H1 (cell line): ENCODE results near the gene ASTL. TPM values are rescaled to one million over a fixed set of nuclear protein-coding genes. Genes with fewer than 3 reads are reported as not detected.

Experiments used
- CTCF ChIA-PET: fragments of 300-600 bp; sonication (Branson Sonifier 250); formaldehyde crosslinking; loops from one replicate; lab custom pipeline; 2021; ENCODE audit not compliant: partially characterized antibody; lab: Charles Lee
- POLR2A ChIA-PET: fragments of 300-600 bp; sonication (Branson Sonifier 250); formaldehyde crosslinking; loops from one replicate; lab custom pipeline; 2021; ENCODE audit warnings: inconsistent platforms; ENCODE audit not compliant: partially characterized antibody; lab: Charles Lee
- DNase-seq, 2 experiments: peaks; one replicate each; pipeline versions ENCODE4 v3.0.0 to v3.0.0-alpha.2; 2010 to 2022; ENCODE audit warnings: low spot score in 2 of 2, low read depth in 1 of 2, mixed read lengths in 1 of 2
- FAIRE-seq: peaks from 2 replicates; lab custom pipeline; 2011; peaks lifted over from hg19 to GRCh38; lab: Jason Lieb, UNC
- H2AFZ ChIP-seq: 2 replicates; pipeline ENCODE4 v1.8.1; 2012; ENCODE audit warnings: low read length, inconsistent platforms
- H2AK5ac ChIP-seq: 2 replicates; pipeline ENCODE4 v1.6.1; 2013; ENCODE audit warnings: low read depth, low read length
- H2BK120ac ChIP-seq: replicated peaks from 2 replicates; pipeline ENCODE3; 2013; ENCODE audit warnings: low read depth, low read length, inconsistent platforms
- H2BK12ac ChIP-seq: 2 replicates; pipeline ENCODE4 v1.6.1; 2013; ENCODE audit warnings: low read depth, low read length
- H2BK15ac ChIP-seq: 2 replicates; pipeline ENCODE4 v1.6.1; 2013; ENCODE audit warnings: low read length
- H2BK20ac ChIP-seq: 2 replicates; pipeline ENCODE4 v1.6.1; 2013; ENCODE audit warnings: low read length
- H2BK5ac ChIP-seq: 2 replicates; pipeline ENCODE4 v1.6.1; 2013; ENCODE audit warnings: low read depth, low read length
- H3K14ac ChIP-seq: 2 replicates; pipeline ENCODE4 v1.6.1; 2013; ENCODE audit warnings: inconsistent platforms; ENCODE audit not compliant: insufficient read length
- H3K18ac ChIP-seq: 2 replicates; pipeline ENCODE4 v1.6.1; 2013; ENCODE audit warnings: low read length; ENCODE audit errors: extremely low read depth
- H3K23ac ChIP-seq: 2 replicates; pipeline ENCODE4 v1.6.1; 2013; ENCODE audit warnings: inconsistent platforms; ENCODE audit not compliant: insufficient read length
- H3K23me2 ChIP-seq: 2 replicates; pipeline ENCODE4 v1.6.1; 2013; ENCODE audit warnings: low read depth, low read length
- H3K27ac ChIP-seq: 2 replicates; pipeline ENCODE4 v1.6.1; 2011; ENCODE audit warnings: low read depth, low read length, inconsistent platforms
- H3K27me3 ChIP-seq, 4 experiments: replicated peaks in 1 of 4; 1 replicate in 1 of 4; 2 replicates in 3 of 4; pipeline versions ENCODE4 v1.6.1 to v1.8.1; 2011 to 2013; ENCODE audit warnings: low read length in 3 of 4, mild to moderate bottlenecking in 3 of 4, inconsistent platforms in 2 of 4, mixed read lengths in 2 of 4, moderate library complexity in 1 of 4; ENCODE audit not compliant: control insufficient read depth in 3 of 4, insufficient read depth in 3 of 4; ENCODE audit errors: extremely low read depth in 1 of 4
- H3K36me3 ChIP-seq, 4 experiments: 2 replicates each; pipeline versions ENCODE4 v1.6.1 to v1.8.1; 2011 to 2013; ENCODE audit warnings: mild to moderate bottlenecking in 4 of 4, low read length in 3 of 4, moderate library complexity in 2 of 4, control low read depth in 1 of 4, inconsistent platforms in 1 of 4; ENCODE audit not compliant: insufficient read depth in 4 of 4, control insufficient read depth in 2 of 4
- H3K4ac ChIP-seq: replicated peaks from 2 replicates; pipeline ENCODE3; 2013; ENCODE audit warnings: low read length, low read depth, mixed read lengths, inconsistent platforms; ENCODE audit not compliant: insufficient read length
- H3K4me1 ChIP-seq, 4 experiments: replicated peaks in 1 of 4; 1 replicate in 1 of 4; 2 replicates in 3 of 4; pipeline versions ENCODE4 v1.6.1 to v1.8.1; 2011 to 2013; ENCODE audit warnings: low read length in 3 of 4, inconsistent platforms in 2 of 4, mixed read lengths in 1 of 4; ENCODE audit not compliant: insufficient read depth in 4 of 4, control insufficient read depth in 3 of 4
- H3K4me2 ChIP-seq, 2 experiments: 2 replicates each; pipeline versions ENCODE4 v1.6.1 to v1.8.1; 2011 to 2013; ENCODE audit warnings: low read depth in 2 of 2, low read length in 2 of 2, control low read depth in 1 of 2, inconsistent platforms in 1 of 2, mild to moderate bottlenecking in 1 of 2; ENCODE audit not compliant: insufficient read depth in 1 of 2
- H3K4me3 ChIP-seq, 4 experiments: fragments of 200-600, 300-600 bp in 1 of 4; sonication (generic), shearing (Covaris generic), sonication (Bioruptor Twin) in 1 of 4; 2 replicates each; pipeline versions ENCODE4 v1.5.1 to v1.8.1; 2011 to 2016; ENCODE audit warnings: low read length in 4 of 4, low read depth in 3 of 4, control low read depth in 2 of 4, inconsistent platforms in 2 of 4, mild to moderate bottlenecking in 2 of 4, mixed read lengths in 1 of 4, moderate library complexity in 1 of 4; ENCODE audit not compliant: insufficient read depth in 2 of 4; ENCODE audit errors: extremely low read depth in 1 of 4
- H3K56ac ChIP-seq: replicated peaks from 2 replicates; pipeline ENCODE3; 2013; ENCODE audit warnings: low read depth, mild to moderate bottlenecking, mixed read lengths, low read length, inconsistent platforms; ENCODE audit not compliant: insufficient read length
- H3K79me1 ChIP-seq: 2 replicates; pipeline ENCODE4 v1.6.1; 2013; ENCODE audit warnings: low read depth, low read length, control low read depth
- H3K79me2 ChIP-seq, 2 experiments: 2 replicates each; pipeline versions ENCODE4 v1.6.1 to v1.8.1; 2012 to 2013; ENCODE audit warnings: low read length in 2 of 2, mild to moderate bottlenecking in 2 of 2, inconsistent platforms in 1 of 2; ENCODE audit not compliant: insufficient read depth in 2 of 2, control insufficient read depth in 1 of 2
- H3K9ac ChIP-seq, 4 experiments: replicated peaks in 1 of 4; 1 replicate in 1 of 4; 2 replicates in 3 of 4; pipeline versions ENCODE4 v1.6.1 to v1.8.1; 2011 to 2013; ENCODE audit warnings: low read depth in 3 of 4, low read length in 3 of 4, control low read depth in 2 of 4, mild to moderate bottlenecking in 2 of 4, moderate library complexity in 2 of 4, inconsistent platforms in 1 of 4; ENCODE audit errors: extremely low read depth in 1 of 4
- H3K9me3 ChIP-seq, 2 experiments: 2 replicates each; pipeline versions ENCODE4 v1.6.1 to v1.8.1; 2012 to 2013; ENCODE audit warnings: mild to moderate bottlenecking in 2 of 2, moderate library complexity in 2 of 2, control low read depth in 1 of 2, inconsistent platforms in 1 of 2, low read depth in 1 of 2, low read length in 1 of 2, mixed read lengths in 1 of 2; ENCODE audit not compliant: insufficient read depth in 2 of 2
- H4K20me1 ChIP-seq, 2 experiments: replicated peaks in 1 of 2; 2 replicates each; pipeline versions ENCODE3 to v1.8.1; 2011 to 2013; ENCODE audit warnings: inconsistent platforms in 2 of 2, low read length in 2 of 2, mild to moderate bottlenecking in 1 of 2; ENCODE audit not compliant: insufficient read depth in 2 of 2, control insufficient read depth in 1 of 2
- H4K5ac ChIP-seq: 2 replicates; pipeline ENCODE4 v1.6.1; 2013; ENCODE audit warnings: low read length, low read depth, mixed read lengths, inconsistent platforms; ENCODE audit not compliant: insufficient read length
- H4K8ac ChIP-seq: 2 replicates; pipeline ENCODE4 v1.8.0; 2013; ENCODE audit warnings: mild to moderate bottlenecking, moderate library complexity, low read length, inconsistent platforms; ENCODE audit not compliant: insufficient read depth; ENCODE audit errors: extremely low read depth
- H4K91ac ChIP-seq: replicated peaks from 2 replicates; pipeline ENCODE3; 2013; ENCODE audit warnings: low read length, mixed read lengths, inconsistent platforms; ENCODE audit not compliant: insufficient read length
- CBX5 ChIP-seq: fragments of 300-800, 300-1000 bp; sonication (generic); IDR thresholded peaks from 2 replicates; pipeline ENCODE4 v1.7.1; 2016; ENCODE audit warnings: antibody characterized with exemption, low read length, low read depth
- CTBP2 ChIP-seq: IDR thresholded peaks from 2 replicates; pipeline ENCODE4 v1.7.0; 2011; ENCODE audit warnings: borderline replicate concordance, mild to moderate bottlenecking, moderate library complexity, mixed read lengths, low read length; ENCODE audit not compliant: insufficient read depth, insufficient read length
- NANOG ChIP-seq: IDR thresholded peaks from 2 replicates; pipeline ENCODE4 v1.6.1; 2011; ENCODE audit warnings: low read length, low read depth, mild to moderate bottlenecking, inconsistent platforms; ENCODE audit not compliant: insufficient read depth, poor library complexity, severe bottlenecking
- POLR2A ChIP-seq, 2 experiments: IDR thresholded peaks; 1 replicate in 1 of 2; 2 replicates in 1 of 2; pipeline ENCODE4 v1.6.1; 2011; ENCODE audit warnings: low read depth in 2 of 2, low read length in 2 of 2, mild to moderate bottlenecking in 2 of 2; ENCODE audit errors: control extremely low read depth in 1 of 2
- POU5F1 ChIP-seq: IDR thresholded peaks from 2 replicates; pipeline ENCODE4 v1.6.1; 2011; ENCODE audit warnings: low read depth, mild to moderate bottlenecking, low read length, moderate library complexity
- RBBP5 ChIP-seq: IDR thresholded peaks from 2 replicates; pipeline ENCODE4 v1.7.1; 2012; ENCODE audit warnings: low read depth, mild to moderate bottlenecking, inconsistent platforms, low read length, moderate library complexity, borderline replicate concordance
- RNF2 ChIP-seq: fragments of 200-900, 300-1000 bp; sonication (generic); IDR thresholded peaks from 2 replicates; pipeline ENCODE4 v1.7.1; 2016; ENCODE audit warnings: borderline replicate concordance, low read depth, mild to moderate bottlenecking, antibody characterized with exemption, low read length; ENCODE audit not compliant: poor library complexity, severe bottlenecking; ENCODE audit errors: missing control alignments
- RXRA ChIP-seq: IDR thresholded peaks from 2 replicates; pipeline ENCODE4 v1.6.1; 2011; ENCODE audit warnings: low read depth, mild to moderate bottlenecking, low read length, moderate library complexity; ENCODE audit not compliant: insufficient read depth
- ZNF274 ChIP-seq: IDR thresholded peaks from 2 replicates; pipeline ENCODE4 v1.7.0; 2012; ENCODE audit warnings: low read length, borderline replicate concordance; ENCODE audit errors: extremely low read depth
- WGBS, 2 experiments: shearing (Covaris generic) in 1 of 2; methylation state at CpG; one replicate each; pipeline versions ENCODE4 v1.1.6 to v1.1.7; 2013 to 2015; ENCODE audit warnings: low lambda C conversion rate in 2 of 2, mixed read lengths in 2 of 2, inconsistent platforms in 1 of 2, low coverage in 1 of 2, missing lambda C conversion rate in 1 of 2; ENCODE audit not compliant: insufficient replicate concordance in 2 of 2, insufficient coverage in 1 of 2, insufficient read length in 1 of 2; ENCODE audit errors: extremely low coverage in 1 of 2, missing lambda C conversion rate in 1 of 2; 5-methylcytosine and 5-hydroxymethylcytosine counted together
- polyA plus RNA-seq, 7 experiments: library from polyadenylated mRNA; depleted of rRNA in 3 of 7; stranded (reverse) in 5 of 7; unstranded in 2 of 7; fragments of >200 nt in 5 of 7; fragments of 200-250 nt in 2 of 7; gene quantifications; 1 replicate in 5 of 7; 2 replicates in 1 of 7; 4 replicates in 1 of 7; pipeline versions ENCODE4 v1.2.1 to v1.2.3, GENCODE V29; 2011 to 2013; ENCODE audit warnings: missing spikeins in 2 of 7, mixed read lengths in 2 of 7
- total RNA-seq: library from RNA; stranded (reverse); fragmentation: NEBNext Ultra II Directional; extraction: Animal tissue kit (Norgen Biotek cat#: 25700); gene quantifications from 2 replicates; pipeline ENCODE4 v1.2.1, GENCODE V29; 2021
- TF ChIP-seq, protein P1 (sequence below): IDR thresholded peaks from 2 replicates; pipeline ENCODE4 v1.6.1; 2011; ENCODE audit warnings: low read length, improper control_type of control experiment

Gene ASTL
- total and polyA plus RNA-seq, 2 of the 8 experiments (the other 6 are each of a cell fraction or from before 2014, with no cell fraction given): 0.60 to 1.4 TPM

DNA sequence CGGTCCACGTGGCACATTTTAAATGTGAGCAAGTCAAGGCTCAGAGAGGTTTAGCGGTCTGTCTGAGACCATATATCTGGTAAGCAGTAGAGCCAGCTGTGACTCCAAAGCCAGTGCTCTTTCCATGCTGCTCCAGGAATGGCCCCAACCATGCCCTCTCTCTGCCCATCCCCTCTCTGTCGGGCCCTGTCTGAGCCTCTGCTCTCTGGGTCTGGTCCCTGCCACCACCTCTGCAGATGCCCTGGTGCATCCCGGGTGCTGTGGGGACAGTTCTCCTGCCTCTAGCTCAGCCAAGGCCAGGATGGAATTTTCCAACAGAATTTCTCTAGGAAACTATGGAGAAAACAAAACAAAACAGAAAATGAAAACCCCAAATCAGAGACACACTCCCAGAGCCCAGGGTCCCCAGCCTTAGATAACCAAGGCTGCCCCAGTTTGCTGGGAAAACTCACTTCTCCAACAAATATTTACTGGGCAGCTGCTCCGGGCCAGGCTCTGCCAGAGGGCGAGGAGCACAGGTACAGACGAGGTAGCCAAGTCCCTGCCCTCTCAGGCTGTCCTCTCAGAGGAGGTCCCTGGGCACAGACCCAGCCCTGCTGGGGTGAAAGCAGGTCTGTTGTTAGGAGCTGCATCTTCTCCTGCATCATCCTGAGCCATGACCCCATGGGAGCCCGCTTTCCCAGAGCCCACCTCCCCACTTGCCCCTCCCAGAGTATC is 31.2 kb downstream of the ASTL start:
- Histone ChIP-seq H4K8ac (peak overlapping the region; percentile 22), H3K36me3 (no peaks in the 10 kb centered on the region), H4K91ac (peak overlapping the region; percentile 84), H3K4me3 (no peak overlapping the region), H3K9me3 (peaks cover 4 to 11% of the 10 kb centered on the region in 2 experiments), H4K5ac (no peak overlapping the region), H3K9ac (no peak overlapping the region), H2AK5ac (no peak overlapping the region; the same call in 1 of the 2 replicates), H2BK12ac (peak overlapping the region; percentile 81; the same call in 1 of the 2 replicates), H2AFZ (no peak overlapping the region), H3K27ac (no peak overlapping the region), H4K20me1 (no peaks in the 10 kb centered on the region), H2BK5ac (peak overlapping the region; percentile 13; the same call in 1 of the 2 replicates), H3K79me1 (no peaks in the 10 kb centered on the region), H3K79me2 (no peaks in the 10 kb centered on the region), H3K23ac (no peak overlapping the region), H3K4me2 (no peak overlapping the region), H3K27me3 (no peaks in the 10 kb centered on the region), H3K18ac (peak overlapping the region; percentile 38; the same call in 1 of the 2 replicates), H3K4me1 (peaks cover 0 to 26% (median 16%) of the 10 kb centered on the region in 4 experiments; a peak in 6 of 7 replicates), H3K56ac (no peak overlapping the region), H3K14ac (no peak overlapping the region), H2BK20ac (peak overlapping the region; percentile 80; the same call in 1 of the 2 replicates), H2BK15ac (peak overlapping the region; percentile 81; the same call in 1 of the 2 replicates), H2BK120ac (no peak overlapping the region), H3K4ac (no peak overlapping the region), H3K23me2 (peaks cover 2% of the 10 kb centered on the region; the same call in 1 of the 2 replicates)
- ChIA-PET CTCF (interaction anchor here (1.3 to 7.2 kb wide), 4 partner anchors 9 to 32 kb away, joined by 3 to 61 read pairs (median 18); partner anchors contain the start of genes ADRA2B and ASTL), POLR2A (interaction anchor here (2.3 kb wide), 1 partner anchor 10 kb away, joined by 6 read pairs; the partner anchor contains the start of gene ADRA2B)
- DNase-seq (no peak), FAIRE-seq (no peak)
- 80% methylated on average over 9 of the region's 9 CpGs; no CpG with 5 or more reads in 1 of the 2 experiments for WGBS, 2 experiments
- TF ChIP-seq RXRA (no peak), CBX5 (no peak), RBBP5 (no peak), ZNF274 (no peak), CTBP2 (no peak), POLR2A (IDR thresholded peaks at IDR 0.05; ENCODE audit: control extremely low read depth in 1 of 2, low read depth in 2 of 2, low read length in 2 of 2) (no peak), RNF2 (no peak), NANOG (no peak), POU5F1 (no peak)
- TF ChIP-seq, protein P1, sequence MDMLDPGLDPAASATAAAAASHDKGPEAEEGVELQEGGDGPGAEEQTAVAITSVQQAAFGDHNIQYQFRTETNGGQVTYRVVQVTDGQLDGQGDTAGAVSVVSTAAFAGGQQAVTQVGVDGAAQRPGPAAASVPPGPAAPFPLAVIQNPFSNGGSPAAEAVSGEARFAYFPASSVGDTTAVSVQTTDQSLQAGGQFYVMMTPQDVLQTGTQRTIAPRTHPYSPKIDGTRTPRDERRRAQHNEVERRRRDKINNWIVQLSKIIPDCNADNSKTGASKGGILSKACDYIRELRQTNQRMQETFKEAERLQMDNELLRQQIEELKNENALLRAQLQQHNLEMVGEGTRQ: no peak
